NB4 (cell line): ENCODE results near the gene PDE11A.

Experiments used
- DNase-seq: peaks from one replicate; pipeline ENCODE4 v3.0.0; 2010; ENCODE audit warnings: low read depth
- H3K4me3 ChIP-seq: one replicate; pipeline ENCODE4 v1.5.1; 2011; ENCODE audit warnings: mild to moderate bottlenecking, low read depth, low read length, moderate library complexity
- MYC ChIP-seq: IDR thresholded peaks from 2 replicates; pipeline ENCODE4 v1.6.1; 2011; ENCODE audit warnings: low read depth, low read length
- POLR2A ChIP-seq: IDR thresholded peaks from 2 replicates; pipeline ENCODE4 v1.6.1; 2011; ENCODE audit warnings: mild to moderate bottlenecking; ENCODE audit not compliant: insufficient read length; ENCODE audit errors: extremely low read depth
- TF ChIP-seq, protein P1 (sequence below): IDR thresholded peaks from one replicate; pipeline ENCODE4 v1.5.1; 2012; ENCODE audit warnings: low read depth, low read length
- TF ChIP-seq, protein P2 (sequence below): IDR thresholded peaks from 2 replicates; pipeline ENCODE4 v1.6.1; 2011; ENCODE audit warnings: low read depth, low read length

PDE11A gene

DNA sequence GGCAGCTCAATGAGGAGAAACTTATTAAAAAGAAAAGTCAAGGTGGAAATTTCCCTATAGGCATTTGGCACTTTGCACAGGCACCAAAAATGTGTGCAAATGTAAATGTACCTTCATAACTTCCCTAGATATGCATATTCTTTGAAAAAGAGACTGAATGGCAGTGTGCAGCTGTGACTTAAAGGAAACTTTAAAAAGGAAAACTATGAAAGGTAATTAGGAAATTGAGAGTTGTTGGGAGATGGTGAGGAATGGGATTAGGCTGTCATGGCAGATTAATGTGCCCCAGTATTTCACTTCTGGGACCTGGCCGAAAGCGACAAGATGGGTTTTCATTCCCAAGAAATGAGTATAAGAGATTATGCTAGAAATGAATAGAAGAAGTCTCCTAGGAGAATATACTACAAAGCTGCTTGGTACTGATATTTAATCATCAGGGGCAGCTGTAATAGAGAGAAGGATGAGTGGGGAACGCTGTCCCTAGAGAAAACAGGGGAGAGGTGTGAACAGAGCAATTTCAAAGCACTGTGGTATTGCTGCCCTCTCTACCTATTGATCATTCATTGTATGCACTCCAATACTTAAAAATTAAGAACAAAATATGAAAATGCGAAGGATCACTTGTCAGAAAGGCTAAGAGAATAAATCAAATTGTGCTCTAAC lies 366.9 kb downstream of the PDE11A start:
- H3K4me3 ChIP-seq, result no peak overlapping the region
- DNase-seq, result no peak
- TF ChIP-seq, protein P1, sequence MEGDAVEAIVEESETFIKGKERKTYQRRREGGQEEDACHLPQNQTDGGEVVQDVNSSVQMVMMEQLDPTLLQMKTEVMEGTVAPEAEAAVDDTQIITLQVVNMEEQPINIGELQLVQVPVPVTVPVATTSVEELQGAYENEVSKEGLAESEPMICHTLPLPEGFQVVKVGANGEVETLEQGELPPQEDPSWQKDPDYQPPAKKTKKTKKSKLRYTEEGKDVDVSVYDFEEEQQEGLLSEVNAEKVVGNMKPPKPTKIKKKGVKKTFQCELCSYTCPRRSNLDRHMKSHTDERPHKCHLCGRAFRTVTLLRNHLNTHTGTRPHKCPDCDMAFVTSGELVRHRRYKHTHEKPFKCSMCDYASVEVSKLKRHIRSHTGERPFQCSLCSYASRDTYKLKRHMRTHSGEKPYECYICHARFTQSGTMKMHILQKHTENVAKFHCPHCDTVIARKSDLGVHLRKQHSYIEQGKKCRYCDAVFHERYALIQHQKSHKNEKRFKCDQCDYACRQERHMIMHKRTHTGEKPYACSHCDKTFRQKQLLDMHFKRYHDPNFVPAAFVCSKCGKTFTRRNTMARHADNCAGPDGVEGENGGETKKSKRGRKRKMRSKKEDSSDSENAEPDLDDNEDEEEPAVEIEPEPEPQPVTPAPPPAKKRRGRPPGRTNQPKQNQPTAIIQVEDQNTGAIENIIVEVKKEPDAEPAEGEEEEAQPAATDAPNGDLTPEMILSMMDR, result no peak

DNA sequence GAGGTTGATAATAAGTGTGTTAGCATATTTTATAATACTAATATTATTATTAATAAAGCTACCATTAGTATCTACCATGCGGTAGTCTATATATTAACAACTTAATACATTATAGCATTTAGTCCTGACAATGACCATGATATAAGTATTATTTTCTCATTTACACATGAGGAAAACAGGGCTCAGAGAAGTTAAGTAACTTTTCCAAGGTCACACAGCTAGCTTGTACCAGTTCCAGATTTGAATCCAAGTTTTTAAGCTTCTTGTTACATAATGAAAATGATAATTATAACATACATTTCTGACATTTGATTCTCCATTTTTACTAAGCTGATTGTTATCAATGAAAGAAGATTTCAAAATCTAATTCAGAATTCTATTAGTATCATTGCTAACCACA lies 369.4 kb downstream of the PDE11A start:
- no peak for DNase-seq
- H3K4me3 ChIP-seq, result no peak overlapping the region
- TF ChIP-seq, protein P2, sequence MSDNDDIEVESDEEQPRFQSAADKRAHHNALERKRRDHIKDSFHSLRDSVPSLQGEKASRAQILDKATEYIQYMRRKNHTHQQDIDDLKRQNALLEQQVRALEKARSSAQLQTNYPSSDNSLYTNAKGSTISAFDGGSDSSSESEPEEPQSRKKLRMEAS, result no peak
- no peak for TF ChIP-seq MYC
- TF ChIP-seq, protein P1, result no peak

DNA sequence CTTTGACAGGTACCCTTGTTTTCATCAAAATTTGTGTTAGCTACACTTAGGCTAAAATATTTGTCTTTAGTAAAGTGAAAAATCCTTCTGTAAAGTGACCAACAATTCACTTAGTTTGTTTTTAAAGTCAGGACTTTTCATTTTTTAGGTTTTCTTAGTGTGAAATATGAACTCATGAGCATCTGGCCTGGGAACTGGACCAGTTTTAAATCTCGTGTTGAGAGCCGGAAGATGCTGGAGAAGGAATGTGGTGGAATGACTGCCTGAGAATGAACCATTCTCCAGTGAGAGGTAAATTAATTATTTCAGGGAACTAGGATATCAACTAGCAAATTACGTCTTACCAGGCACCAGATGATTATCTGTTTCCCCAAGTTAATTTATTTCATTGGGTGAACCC lies 374.3 kb downstream of the PDE11A start:
- TF ChIP-seq, protein P1, result no peak
- TF ChIP-seq, protein P2, result no peak
- TF ChIP-seq MYC, result no peak
- no peak for TF ChIP-seq POLR2A
- no peak for DNase-seq
- no peak overlapping the region for H3K4me3 ChIP-seq

DNA sequence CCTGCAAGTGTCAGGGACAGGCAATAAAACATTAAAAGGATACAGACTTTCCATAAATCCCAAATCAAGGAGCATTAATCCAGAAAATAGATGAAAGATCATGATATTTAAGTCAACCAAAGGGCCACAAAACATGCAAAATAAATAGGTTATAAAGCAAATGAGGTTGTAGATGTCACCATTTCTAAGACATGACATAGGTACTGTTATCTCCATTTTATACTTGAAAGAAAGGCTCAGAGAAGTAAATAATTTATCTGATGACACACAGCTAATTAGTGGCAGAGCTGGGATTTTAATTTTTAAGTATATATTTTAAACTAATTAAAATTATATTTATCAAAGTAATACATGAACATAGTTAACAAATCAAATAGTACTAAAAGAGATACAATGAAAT lies 378.2 kb downstream of the PDE11A start:
- no peak for TF ChIP-seq POLR2A
- H3K4me3 ChIP-seq, result no peak overlapping the region
- DNase-seq, result no peak

DNA sequence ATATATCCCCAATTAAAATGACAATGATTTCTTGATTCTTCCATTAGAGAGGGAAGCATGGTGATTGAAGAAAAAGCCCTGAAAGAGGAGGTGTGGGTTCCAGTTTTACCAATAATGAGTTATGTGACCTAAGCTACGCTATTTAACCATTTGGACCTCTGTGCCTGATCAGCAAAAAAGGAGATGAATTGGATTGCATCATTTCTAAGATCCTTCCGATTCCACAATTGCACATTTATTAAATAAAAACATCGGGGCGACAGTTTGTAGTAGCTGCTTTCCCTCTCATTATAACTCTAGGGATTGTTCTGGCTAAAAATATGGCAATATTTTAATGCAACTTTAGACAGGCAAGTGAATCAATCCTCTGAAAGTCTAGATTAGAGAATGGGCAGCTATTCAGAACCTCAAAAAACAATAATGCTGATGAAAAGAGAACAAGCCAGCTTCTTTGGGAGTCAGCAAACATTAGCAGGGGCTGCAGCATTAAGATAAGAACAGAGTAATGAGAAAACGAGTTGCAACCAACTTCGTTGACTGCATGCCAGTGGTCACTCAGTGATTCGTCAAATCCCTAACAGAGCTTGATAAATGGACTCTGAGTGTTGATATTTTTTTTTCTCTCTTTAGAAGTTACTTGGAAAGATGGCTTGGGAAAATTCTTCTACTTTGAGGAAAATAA lies 378.8 kb downstream of the PDE11A start:
- no peak for TF ChIP-seq MYC
- TF ChIP-seq, protein P2, result no peak
- no peak for TF ChIP-seq POLR2A
- TF ChIP-seq, protein P1, result no peak
- H3K4me3 ChIP-seq, result no peak overlapping the region
- DNase-seq, result no peak

DNA sequence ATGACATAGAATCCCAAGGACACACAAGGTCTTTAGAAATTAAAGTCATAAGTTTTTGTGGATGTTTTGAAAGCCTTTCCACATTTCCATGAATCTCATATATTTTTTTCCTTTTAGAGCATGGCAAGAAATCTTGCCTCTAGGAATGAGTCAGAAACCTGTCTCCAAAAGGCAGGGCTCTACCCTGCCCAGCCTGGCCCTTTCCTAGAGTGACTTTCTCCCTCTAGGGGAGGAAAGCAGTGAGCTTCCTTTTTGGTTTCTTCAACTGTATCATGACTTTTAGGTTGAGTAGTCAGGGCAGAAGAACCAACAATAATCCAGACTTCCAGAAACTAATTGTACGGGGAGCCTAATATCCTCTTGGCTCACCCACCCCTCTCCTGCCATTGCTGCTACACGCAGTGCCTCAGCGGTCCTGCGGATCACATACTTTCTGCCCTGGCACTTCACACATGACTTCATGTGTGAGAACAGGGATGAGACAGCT lies 379.8 kb downstream of the PDE11A start:
- H3K4me3 ChIP-seq, result no peak overlapping the region
- no peak for TF ChIP-seq MYC
- TF ChIP-seq, protein P2, result no peak
- TF ChIP-seq, protein P1, result no peak
- no peak for TF ChIP-seq POLR2A
- peak; percentile 29 for DNase-seq
